ENCODE measurements around the gene ADAM12.

GRCh38 chr10:126218174-126218573 is 170.1 kb downstream of the ADAM12 start:
- TF ChIP-seq TAF1 (IDR thresholded peaks at IDR 0.05; ENCODE audit: low read depth, low read length) (no peak), POLR2A (IDR thresholded peaks at IDR 0.05; ENCODE audit: low read depth, low read length) (no peak)

Data from GM12891 (cell line).